Activated naive CD4-positive, alpha-beta T cell treated with anti-CD3 and anti-CD28 coated beads for 36 hours (primary cell): ENCODE data around the gene TTLL13. TPM values are rescaled to one million over a fixed set of nuclear protein-coding genes. Genes with fewer than 3 reads are reported as not detected.

Experiments
- CTCF ChIA-PET: fragments of 350-600 bp; sonication (Branson Sonifier 250); formaldehyde crosslinking; loops from one replicate; lab custom pipeline; 2021; ENCODE audit warnings: antibody characterized with exemption; lab: Charles Lee
- DNase-seq: peaks from one replicate; pipeline ENCODE4 v3.0.0-alpha.2; 2020
- H3K27ac Mint-ChIP-seq: one replicate; pipeline ENCODE4 v1.8.0; 2021; ENCODE audit warnings: mild to moderate bottlenecking, mixed read lengths
- H3K27me3 Mint-ChIP-seq: one replicate; pipeline ENCODE4 v1.8.0; 2021; ENCODE audit warnings: low read depth, mixed read lengths
- H3K36me3 Mint-ChIP-seq: one replicate; pipeline ENCODE4 v1.8.0; 2021; ENCODE audit warnings: low read depth, mixed read lengths
- H3K4me1 Mint-ChIP-seq: one replicate; pipeline ENCODE4 v1.8.0; 2021; ENCODE audit warnings: low read depth, mixed read lengths
- H3K4me3 Mint-ChIP-seq: one replicate; pipeline ENCODE4 v1.8.0; 2021; ENCODE audit warnings: mild to moderate bottlenecking, moderate library complexity, mixed read lengths
- H3K9me3 Mint-ChIP-seq: one replicate; pipeline ENCODE4 v1.8.0; 2021; ENCODE audit warnings: mixed read lengths
- intact Hi-C: fragments of 100-400 bp; cut with micrococcal nuclease; formaldehyde crosslinking; loops from one replicate; pipeline ENCODE4 v1.15.1; 2023
- total RNA-seq, 2 experiments: library from RNA; stranded (reverse); gene quantifications; one replicate each; pipeline ENCODE4 v1.2.3, GENCODE V29; 2021

The TTLL13 gene
- total RNA-seq, 2 experiments from 2014 or later = 0.15 to 0.26 TPM

GRCh38 chr15:90219421-90220141, 29.8 kb upstream of the TTLL13 start:
- H3K27ac Mint-ChIP-seq = no peak overlapping the region
- DNase-seq = peak; percentile 55
- no peaks in the 10 kb centered on the region for H3K36me3 Mint-ChIP-seq
- H3K4me3 Mint-ChIP-seq = no peak overlapping the region
- intact Hi-C loops = no loop called here
- H3K4me1 Mint-ChIP-seq = peaks cover 2% of the 10 kb centered on the region
- H3K9me3 Mint-ChIP-seq = no peaks in the 10 kb centered on the region
- no peaks in the 10 kb centered on the region for H3K27me3 Mint-ChIP-seq
- CTCF ChIA-PET = interaction anchor here (0.7 to 2.6 kb wide), 12 partner anchors 11 to 602 kb away, joined by 3 to 8 read pairs (median 3); partner anchors contain the start of gene SEMA4B

GRCh38 chr15:90221246-90221900, 28.0 kb upstream of the TTLL13 start:
- Mint-ChIP-seq H3K27ac (no peak overlapping the region), H3K4me1 (peaks cover 2% of the 10 kb centered on the region), H3K9me3 (no peaks in the 10 kb centered on the region), H3K36me3 (no peaks in the 10 kb centered on the region), H3K4me3 (no peak overlapping the region), H3K27me3 (no peaks in the 10 kb centered on the region)
- intact Hi-C loops = loop anchor here (1.0 kb wide), 1 partner anchor 78 kb away; no protein-coding TSS in a partner anchor
- CTCF ChIA-PET = interaction anchor here (0.6 to 2.6 kb wide), 22 partner anchors 12 to 356 kb away, joined by 3 to 18 read pairs (median 4); partner anchors contain the start of gene CIB1
- peak; percentile 58 for DNase-seq

GRCh38 chr15:90222547-90222946, 26.8 kb upstream of the TTLL13 start:
- H3K36me3 Mint-ChIP-seq = peaks cover 2% of the 10 kb centered on the region
- H3K4me1 Mint-ChIP-seq = peaks cover 2% of the 10 kb centered on the region
- H3K27me3 Mint-ChIP-seq = no peaks in the 10 kb centered on the region
- no peak overlapping the region for H3K27ac Mint-ChIP-seq
- no peak overlapping the region for H3K4me3 Mint-ChIP-seq
- no peak for DNase-seq
- CTCF ChIA-PET = interaction anchor here (0.6 to 1.9 kb wide), 7 partner anchors 9 to 71 kb away, joined by 3 to 18 read pairs (median 4); partner anchors contain the start of gene CIB1
- no peaks in the 10 kb centered on the region for H3K9me3 Mint-ChIP-seq
- intact Hi-C loops = no loop called here

- Mint-ChIP-seq H3K27ac (no peak overlapping the region), H3K4me3 (no peak overlapping the region), H3K36me3 (peaks cover 2% of the 10 kb centered on the region), H3K9me3 (no peaks in the 10 kb centered on the region), H3K27me3 (no peaks in the 10 kb centered on the region), H3K4me1 (peaks cover 2% of the 10 kb centered on the region)
- no peak for DNase-seq
- intact Hi-C loops = no loop called here
- CTCF ChIA-PET = interaction anchor here (1.3 to 1.4 kb wide), 2 partner anchors 9 to 10 kb away, joined by 4 to 6 read pairs; no protein-coding TSS in a partner anchor
These were observed 25.8 kb upstream of the TTLL13 start for GRCh38 chr15:90223441-90224165.

- Mint-ChIP-seq H3K27ac (no peak overlapping the region), H3K36me3 (peaks cover 11% of the 10 kb centered on the region), H3K27me3 (no peaks in the 10 kb centered on the region), H3K9me3 (no peaks in the 10 kb centered on the region), H3K4me1 (peaks cover 10% of the 10 kb centered on the region), H3K4me3 (no peak overlapping the region)
- no peak for DNase-seq
- CTCF ChIA-PET = interaction anchor here (1.2 kb wide), 1 partner anchor 52 kb away, joined by 3 read pairs; no protein-coding TSS in a partner anchor
- intact Hi-C loops = no loop called here
These were observed 24.3 kb upstream of the TTLL13 start for GRCh38 chr15:90225047-90225446.

- CTCF ChIA-PET = interaction anchor here (0.8 to 1.2 kb wide), 2 partner anchors 8 to 52 kb away, joined by 3 to 4 read pairs; no protein-coding TSS in a partner anchor
- H3K27me3 Mint-ChIP-seq = no peaks in the 10 kb centered on the region
- no peak overlapping the region for H3K4me3 Mint-ChIP-seq
- no peak for DNase-seq
- peaks cover 16% of the 10 kb centered on the region for H3K4me1 Mint-ChIP-seq
- H3K36me3 Mint-ChIP-seq = peaks cover 16% of the 10 kb centered on the region
- no peak overlapping the region for H3K27ac Mint-ChIP-seq
- H3K9me3 Mint-ChIP-seq = no peaks in the 10 kb centered on the region
- intact Hi-C loops = no loop called here
These were observed 23.7 kb upstream of the TTLL13 start for GRCh38 chr15:90225504-90226234.

GRCh38 chr15:90227336-90227735, 22.0 kb upstream of the TTLL13 start:
- Mint-ChIP-seq H3K9me3 (no peaks in the 10 kb centered on the region), H3K27me3 (no peaks in the 10 kb centered on the region), H3K36me3 (peaks cover 29% of the 10 kb centered on the region), H3K4me3 (no peak overlapping the region), H3K4me1 (peaks cover 30% of the 10 kb centered on the region), H3K27ac (no peak overlapping the region)
- CTCF ChIA-PET = interaction anchor here (0.7 kb wide), 1 partner anchor 580 kb away, joined by 3 read pairs; no protein-coding TSS in a partner anchor
- intact Hi-C loops = no loop called here
- no peak for DNase-seq

GRCh38 chr15:90227816-90228772, 21.3 kb upstream of the TTLL13 start:
- intact Hi-C loops = no loop called here
- H3K27ac Mint-ChIP-seq = no peak overlapping the region

GRCh38 chr15:90228960-90229359, 20.4 kb upstream of the TTLL13 start:
- no peak overlapping the region for H3K27ac Mint-ChIP-seq
- CTCF ChIA-PET = no interaction called here
- peaks cover 38% of the 10 kb centered on the region for H3K4me1 Mint-ChIP-seq
- DNase-seq = no peak
- no peak overlapping the region for H3K4me3 Mint-ChIP-seq
- intact Hi-C loops = no loop called here
- no peaks in the 10 kb centered on the region for H3K9me3 Mint-ChIP-seq
- peaks cover 30% of the 10 kb centered on the region for H3K36me3 Mint-ChIP-seq
- no peaks in the 10 kb centered on the region for H3K27me3 Mint-ChIP-seq

More at GRCh38 chr15:90227816-90228772, 21.3 kb upstream of the TTLL13 start:
- H3K36me3 Mint-ChIP-seq = peaks cover 30% of the 10 kb centered on the region
- no peak for DNase-seq
- CTCF ChIA-PET = no interaction called here
- no peaks in the 10 kb centered on the region for H3K27me3 Mint-ChIP-seq
- H3K4me1 Mint-ChIP-seq = peaks cover 38% of the 10 kb centered on the region
- no peaks in the 10 kb centered on the region for H3K9me3 Mint-ChIP-seq
- no peak overlapping the region for H3K4me3 Mint-ChIP-seq

- peak overlapping the region; percentile 90 for H3K27ac Mint-ChIP-seq
- DNase-seq = no peak
- H3K9me3 Mint-ChIP-seq = no peaks in the 10 kb centered on the region
- H3K36me3 Mint-ChIP-seq = peaks cover 30% of the 10 kb centered on the region
- intact Hi-C loops = loop anchor here (5.0 kb wide), 3 partner anchors 193 to 362 kb away; partner anchors contain the start of gene ZNF710
- H3K4me1 Mint-ChIP-seq = peaks cover 45% of the 10 kb centered on the region
- peak overlapping the region; percentile 89 for H3K4me3 Mint-ChIP-seq
- H3K27me3 Mint-ChIP-seq = no peaks in the 10 kb centered on the region
- CTCF ChIA-PET = interaction anchor here (1.6 kb wide), 1 partner anchor 87 kb away, joined by 6 read pairs; no protein-coding TSS in a partner anchor
These were observed 19.3 kb upstream of the TTLL13 start for GRCh38 chr15:90230071-90230494.
